ENCODE results near the gene MISP3. TPM values are rescaled to one million over a fixed set of nuclear protein-coding genes. Genes with fewer than 3 reads are reported as not detected.

The MISP3 gene
- polyA plus RNA-seq, 1 donor, result 4.6 TPM

- DNase-seq, result no peak
Observed at GRCh38 chr19:14119644-14120496, 47.3 kb downstream of the MISP3 start.

GRCh38 chr19:14120497-14120780 is 47.9 kb downstream of the MISP3 start:
- no peak for DNase-seq

- DNase-seq, result no peak
Observed at GRCh38 chr19:14122924-14123323, 50.3 kb downstream of the MISP3 start.

Other genes with a start within 250 kb of the MISP3 start
- 1.2 TPM for gene NANOS3, start 195.7 kb upstream of the MISP3 start, polyA plus RNA-seq (ENCODE audit: insufficient read length)
- gene BRME1, start 166.7 kb upstream of the MISP3 start, polyA plus RNA-seq (ENCODE audit: insufficient read length), result 6.8 TPM
- 28.5 TPM for gene CC2D1A, start 166.6 kb upstream of the MISP3 start, polyA plus RNA-seq (ENCODE audit: insufficient read length)
- 1.2 TPM for gene PODNL1, start 134.4 kb upstream of the MISP3 start, polyA plus RNA-seq (ENCODE audit: insufficient read length)
- gene DCAF15, start 120.3 kb upstream of the MISP3 start, polyA plus RNA-seq (ENCODE audit: insufficient read length), result 33.6 TPM
- gene RFX1, start 66.5 kb upstream of the MISP3 start, polyA plus RNA-seq (ENCODE audit: insufficient read length), result 10.5 TPM
- gene RLN3, start 44.6 kb upstream of the MISP3 start, polyA plus RNA-seq (ENCODE audit: insufficient read length), result not detected
- 5.9 TPM for gene IL27RA, start 41.0 kb upstream of the MISP3 start, polyA plus RNA-seq (ENCODE audit: insufficient read length)
- 21.2 TPM for gene PALM3, start 10.7 kb upstream of the MISP3 start, polyA plus RNA-seq (ENCODE audit: insufficient read length)
- 0.12 TPM for gene C19orf67, start 13.0 kb downstream of the MISP3 start, polyA plus RNA-seq (ENCODE audit: insufficient read length)
- gene SAMD1, start 18.0 kb downstream of the MISP3 start, polyA plus RNA-seq (ENCODE audit: insufficient read length), result 34.0 TPM
- gene PRKACA, start 45.0 kb downstream of the MISP3 start, polyA plus RNA-seq (ENCODE audit: insufficient read length), result 96.2 TPM
- gene ASF1B, start 63.8 kb downstream of the MISP3 start, polyA plus RNA-seq (ENCODE audit: insufficient read length), result 21.9 TPM
- 39.8 TPM for gene ADGRL1, start 133.4 kb downstream of the MISP3 start, polyA plus RNA-seq (ENCODE audit: insufficient read length)